Uterus (tissue), 4 donors: ENCODE data around the gene NKRF. TPM values are rescaled to one million over a fixed set of nuclear protein-coding genes. Genes with fewer than 3 reads are reported as not detected.
A peak's percentile ranks its signal among the peaks of the same experiment; 100 is the strongest.

Experiments
- DNase-seq, 2 donors: peaks; one replicate each; pipeline ENCODE4 v3.0.0-alpha.2; 2019 to 2020
- H3K27ac ChIP-seq, 2 donors: fragments of 200-600 bp; sonication (generic); 1 replicate in 1 of 2; 2 replicates in 1 of 2; pipeline ENCODE4 v1.5.1; 2016 to 2018
- H3K27me3 ChIP-seq, 2 donors: fragments of 200-600 bp; sonication (generic); one replicate each; pipeline ENCODE4 v1.5.1; 2018 to 2019; ENCODE audit warnings: control low read depth in 1 of 2
- H3K36me3 ChIP-seq, 2 donors: fragments of 200-600 bp; sonication (generic); one replicate each; pipeline ENCODE4 v1.5.1; 2019; ENCODE audit warnings: control low read depth in 1 of 2
- H3K4me1 ChIP-seq, 2 donors: fragments of 200-600 bp; sonication (generic); one replicate each; pipeline ENCODE4 v1.5.1; 2018 to 2019; ENCODE audit warnings: control low read depth in 1 of 2
- H3K4me3 ChIP-seq, 2 donors: fragments of 200-600 bp; sonication (generic); 1 replicate in 1 of 2; 2 replicates in 1 of 2; pipeline ENCODE4 v1.5.1; 2018 to 2019; ENCODE audit warnings: mild to moderate bottlenecking in 1 of 2
- H3K9me3 ChIP-seq, 2 donors: fragments of 200-600 bp; sonication (generic); one replicate each; pipeline ENCODE4 v1.5.1; 2019; ENCODE audit warnings: control low read depth in 1 of 2
- POLR2A ChIP-seq, 2 donors: fragments of 450-650 bp; IDR thresholded peaks; one replicate each; pipeline ENCODE4 v1.6.1; 2016; ENCODE audit warnings: antibody characterized with exemption in 2 of 2, mild to moderate bottlenecking in 1 of 2, moderate library complexity in 1 of 2
- intact Hi-C: fragments of 100-400 bp; cut with DNase I; formaldehyde crosslinking; loops from one replicate; pipeline ENCODE4 v1.15.1; 2023; ENCODE audit warnings: low total_unique reads
- total RNA-seq, 4 donors: library from RNA; depleted of rRNA in 3 of 4; stranded (reverse); fragments of >200 nt in 3 of 4; gene quantifications; one replicate each; pipeline versions ENCODE4 v1.1.0 to v1.2.4, GENCODE V29; 2014 to 2023
- TF ChIP-seq, protein P1 (sequence below), 4 experiments: fragments of 200-600 bp in 2 of 4; fragments of 450-650 bp in 2 of 4; sonication (generic) in 2 of 4; IDR thresholded peaks; one replicate each; pipeline ENCODE4 v1.5.1; 2016 to 2019; ENCODE audit warnings: antibody characterized with exemption in 4 of 4, mild to moderate bottlenecking in 2 of 4, moderate library complexity in 1 of 4
- donor health status: DM: yes; HTN: yes; CAD: no.

Gene NKRF
- total RNA-seq, 4 donors from 2014 or later: 0.29 to 10.5 (median 6.0) TPM

- H3K27me3 ChIP-seq: no peaks in the 10 kb centered on the region
- intact Hi-C loops: no loop called here
- no peaks in the 10 kb centered on the region for H3K4me1 ChIP-seq
- H3K27ac ChIP-seq: peak overlapping the region; percentile 91 to 93
- no peak for TF ChIP-seq POLR2A (IDR thresholded peaks at IDR 0.05)
- TF ChIP-seq, protein P1, sequence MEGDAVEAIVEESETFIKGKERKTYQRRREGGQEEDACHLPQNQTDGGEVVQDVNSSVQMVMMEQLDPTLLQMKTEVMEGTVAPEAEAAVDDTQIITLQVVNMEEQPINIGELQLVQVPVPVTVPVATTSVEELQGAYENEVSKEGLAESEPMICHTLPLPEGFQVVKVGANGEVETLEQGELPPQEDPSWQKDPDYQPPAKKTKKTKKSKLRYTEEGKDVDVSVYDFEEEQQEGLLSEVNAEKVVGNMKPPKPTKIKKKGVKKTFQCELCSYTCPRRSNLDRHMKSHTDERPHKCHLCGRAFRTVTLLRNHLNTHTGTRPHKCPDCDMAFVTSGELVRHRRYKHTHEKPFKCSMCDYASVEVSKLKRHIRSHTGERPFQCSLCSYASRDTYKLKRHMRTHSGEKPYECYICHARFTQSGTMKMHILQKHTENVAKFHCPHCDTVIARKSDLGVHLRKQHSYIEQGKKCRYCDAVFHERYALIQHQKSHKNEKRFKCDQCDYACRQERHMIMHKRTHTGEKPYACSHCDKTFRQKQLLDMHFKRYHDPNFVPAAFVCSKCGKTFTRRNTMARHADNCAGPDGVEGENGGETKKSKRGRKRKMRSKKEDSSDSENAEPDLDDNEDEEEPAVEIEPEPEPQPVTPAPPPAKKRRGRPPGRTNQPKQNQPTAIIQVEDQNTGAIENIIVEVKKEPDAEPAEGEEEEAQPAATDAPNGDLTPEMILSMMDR (IDR thresholded peaks at IDR 0.05): no peak
- H3K4me3 ChIP-seq: peak overlapping the region in 1 of 2 donors; percentile 43
- H3K36me3 ChIP-seq: no peaks in the 10 kb centered on the region
- H3K9me3 ChIP-seq: no peaks in the 10 kb centered on the region
- no peak for DNase-seq
Observed at GRCh38 chrX:119573222-119573621, 33.0 kb downstream of the NKRF start.

GRCh38 chrX:119570351-119570835 is 35.8 kb downstream of the NKRF start:
- no peak for TF ChIP-seq POLR2A (IDR thresholded peaks at IDR 0.05)
- TF ChIP-seq, protein P1 (IDR thresholded peaks at IDR 0.05): no peak
- Histone ChIP-seq H3K9me3 (no peaks in the 10 kb centered on the region), H3K4me1 (no peaks in the 10 kb centered on the region), H3K27me3 (no peaks in the 10 kb centered on the region), H3K27ac (no peak overlapping the region), H3K4me3 (no peak overlapping the region), H3K36me3 (no peaks in the 10 kb centered on the region)
- DNase-seq: no peak
- intact Hi-C loops: no loop called here

- Histone ChIP-seq H3K36me3 (no peaks in the 10 kb centered on the region), H3K9me3 (no peaks in the 10 kb centered on the region), H3K4me3 (peak within 1 kb of the TSS; percentile 28 to 58), H3K27me3 (no peaks in the 10 kb centered on the region), H3K4me1 (no peaks in the 10 kb centered on the region), H3K27ac (peak within 1 kb of the TSS; percentile 60 to 72)
- intact Hi-C loops: no loop called here
- peak; percentile 84 to 92 for DNase-seq
- no peak for TF ChIP-seq POLR2A (IDR thresholded peaks at IDR 0.05)
- TF ChIP-seq, protein P1 (IDR thresholded peaks at IDR 0.05): no peak
Observed at GRCh38 chrX:119565107-119565663, 41.0 kb downstream of the NKRF start, which contains the start of gene STEEP1. TSS of gene STEEP1 (minus strand) at chrX:119565409. CDS start at chrX:119565355, 54 bp downstream.

- H3K4me1 ChIP-seq: no peaks in the 10 kb centered on the region
- no peaks in the 10 kb centered on the region for H3K36me3 ChIP-seq
- H3K4me3 ChIP-seq: no peak overlapping the region
- intact Hi-C loops: no loop called here
- DNase-seq: no peak
- H3K9me3 ChIP-seq: no peaks in the 10 kb centered on the region
- no peaks in the 10 kb centered on the region for H3K27me3 ChIP-seq
- H3K27ac ChIP-seq: no peak overlapping the region
- no peak for TF ChIP-seq POLR2A (IDR thresholded peaks at IDR 0.05)
- TF ChIP-seq, protein P1 (IDR thresholded peaks at IDR 0.05): no peak
Observed at GRCh38 chrX:119552508-119552907, 53.7 kb downstream of the NKRF start.

GRCh38 chrX:119549327-119550016 is 56.8 kb downstream of the NKRF start:
- H3K36me3 ChIP-seq: no peaks in the 10 kb centered on the region
- DNase-seq: no peak
- no peaks in the 10 kb centered on the region for H3K9me3 ChIP-seq
- TF ChIP-seq POLR2A (IDR thresholded peaks at IDR 0.05): no peak
- TF ChIP-seq, protein P1 (IDR thresholded peaks at IDR 0.05): no peak
- H3K4me1 ChIP-seq: no peaks in the 10 kb centered on the region
- H3K4me3 ChIP-seq: no peak overlapping the region
- no peaks in the 10 kb centered on the region for H3K27me3 ChIP-seq
- intact Hi-C loops: no loop called here
- H3K27ac ChIP-seq: no peak overlapping the region
